ENCODE results near the gene RAE1. TPM values are rescaled to one million over a fixed set of nuclear protein-coding genes. Genes with fewer than 3 reads are reported as not detected.

RAE1 gene
- total RNA-seq, 1 experiment from 2014 or later = 183 TPM

- DNase-seq = peak; percentile 90
- H3K9ac ChIP-seq (ENCODE audit: low read length) = peak within 1 kb of the TSS; percentile 59
- peaks cover 34% of the 10 kb centered on the region for H3K79me2 ChIP-seq (ENCODE audit: low read length)
- peak within 1 kb of the TSS; percentile 82 for H3K4me3 ChIP-seq (ENCODE audit: low read length)
- H3K4me1 ChIP-seq (ENCODE audit: insufficient read depth, low read length) = peaks cover 33% of the 10 kb centered on the region
- no peaks in the 10 kb centered on the region for H3K27me3 ChIP-seq (ENCODE audit: low read length)
- TSS peak; percentile 99 for BruUV-seq (replicated peaks)
- no peaks in the 10 kb centered on the region for H3F3A ChIP-seq (ENCODE audit: low read length, unreplicated experiment)
- peaks cover 15% of the 10 kb centered on the region; the same call in 1 of the 2 replicates for H3K36me3 ChIP-seq (ENCODE audit: low read depth, low read length)
- peak within 1 kb of the TSS; percentile 6; the same call in 1 of the 2 replicates for H3K27ac ChIP-seq (ENCODE audit: low read length)
- ChIA-PET POLR2A (ENCODE audit: unreplicated experiment) (interaction anchor here (0.6 to 0.9 kb wide), 2 partner anchors 64 to 87 kb away, joined by 4 to 5 read pairs; no protein-coding TSS in a partner anchor), CTCF (interaction anchor here (0.6 kb wide), 4 partner anchors 116 to 603 kb away, joined by 3 to 5 read pairs (median 4); no protein-coding TSS in a partner anchor)
- H4K20me1 ChIP-seq (ENCODE audit: low read length) = peaks cover 8% of the 10 kb centered on the region; the same call in 1 of the 2 replicates
- ATAC-seq = peak; percentile 84
- H2AFZ ChIP-seq (ENCODE audit: low read length) = peak within 1 kb of the TSS; percentile 78
- no peak for TF ChIP-seq EZH2phosphoT487 (IDR thresholded peaks at IDR 0.05; ENCODE audit: borderline replicate concordance, low read length)
- no peak for TF ChIP-seq EZH2 (IDR thresholded peaks at IDR 0.05; ENCODE audit: low read length, unreplicated experiment)
- TF ChIP-seq CTCF (conservative IDR thresholded peaks at IDR 0.05; ENCODE audit: low read depth, low read length) = no peak
- H3K9me2 ChIP-seq (replicated peaks; ENCODE audit: low read length) = no peaks in the 10 kb centered on the region
- H3K4me2 ChIP-seq (ENCODE audit: low read length) = peak within 1 kb of the TSS; percentile 88
- intact Hi-C loops (cut with micrococcal nuclease) = loop anchor here (5.0 kb wide), 1 partner anchor 46 kb away; no protein-coding TSS in a partner anchor
- no peaks in the 10 kb centered on the region for H3K9me3 ChIP-seq (ENCODE audit: low read length)
Observed at GRCh38 chr20:57390604-57391438, 39.8 kb downstream of the RAE1 start, which contains the start of gene RBM38. Gene RBM38, plus strand, starts transcription at chr20:57391396. Its CDS starts 186 bp downstream, at chr20:57391582.

- Histone ChIP-seq H3K4me3 (ENCODE audit: low read length) (peak overlapping the region; percentile 82), H3K27me3 (ENCODE audit: low read length) (no peaks in the 10 kb centered on the region), H2AFZ (ENCODE audit: low read length) (peak overlapping the region; percentile 73), H3K9me2 (replicated peaks; ENCODE audit: low read length) (no peaks in the 10 kb centered on the region), H3K4me1 (ENCODE audit: insufficient read depth, low read length) (peaks cover 33% of the 10 kb centered on the region), H3K79me2 (ENCODE audit: low read length) (peaks cover 34% of the 10 kb centered on the region), H3K9me3 (ENCODE audit: low read length) (no peaks in the 10 kb centered on the region), H4K20me1 (ENCODE audit: low read length) (peaks cover 8% of the 10 kb centered on the region; the same call in 1 of the 2 replicates), H3K27ac (ENCODE audit: low read length) (no peak overlapping the region), H3F3A (ENCODE audit: low read length, unreplicated experiment) (no peaks in the 10 kb centered on the region), H3K4me2 (ENCODE audit: low read length) (peak overlapping the region; percentile 88), H3K36me3 (ENCODE audit: low read depth, low read length) (peaks cover 19% of the 10 kb centered on the region; the same call in 1 of the 2 replicates), H3K9ac (ENCODE audit: low read length) (peak overlapping the region; percentile 49)
- POLR2A ChIA-PET (ENCODE audit: unreplicated experiment) = interaction anchor here (0.6 to 0.9 kb wide), 2 partner anchors 63 to 86 kb away, joined by 4 to 5 read pairs; no protein-coding TSS in a partner anchor
- intact Hi-C loops (cut with micrococcal nuclease) = loop anchor here (5.0 kb wide), 1 partner anchor 46 kb away; no protein-coding TSS in a partner anchor
- CTCF ChIA-PET = interaction anchor here (0.6 kb wide), 4 partner anchors 41 to 204 kb away, joined by 3 to 5 read pairs (median 4); no protein-coding TSS in a partner anchor
- DNase-seq = peak; percentile 34
- peak; percentile 8 for ATAC-seq
- TF ChIP-seq CTCF (conservative IDR thresholded peaks at IDR 0.05; ENCODE audit: low read depth, low read length) (no peak), EZH2phosphoT487 (IDR thresholded peaks at IDR 0.05; ENCODE audit: borderline replicate concordance, low read length) (no peak), EZH2 (IDR thresholded peaks at IDR 0.05; ENCODE audit: low read length, unreplicated experiment) (no peak)
- BruUV-seq (replicated peaks) = no TSS peak
Observed at GRCh38 chr20:57391439-57392301, 40.6 kb downstream of the RAE1 start.

All from PC-3 (cell line).